ENCODE measurements around the gene PSMG3. TPM values are rescaled to one million over a fixed set of nuclear protein-coding genes. Genes with fewer than 3 reads are reported as not detected.

Gene PSMG3
- polyA plus RNA-seq, 1 experiment = 31.1 TPM

GRCh38 chr7:1593091-1593866 lies 23.4 kb upstream of the PSMG3 start:
- H3K27me3 ChIP-seq (ENCODE audit: control insufficient read depth, insufficient read depth, low read length) = peaks cover 58% of the 10 kb centered on the region
- H3K4me3 ChIP-seq (ENCODE audit: low read depth, low read length) = no peak overlapping the region
- H3K27ac ChIP-seq (ENCODE audit: low read depth, low read length) = no peak overlapping the region
- DNase-seq (ENCODE audit: low read depth, low spot score) = no peak
- H3K9me3 ChIP-seq (ENCODE audit: control insufficient read depth, insufficient read depth, low read length) = peaks cover 14% of the 10 kb centered on the region
- POLR2A ChIA-PET = no interaction called here
- CTCF ChIA-PET = interaction anchor here (0.7 kb wide), 1 partner anchor 71 kb away, joined by 10 read pairs; no protein-coding TSS in a partner anchor
- peak; percentile 48 for TF ChIP-seq CTCF (IDR thresholded peaks at IDR 0.05; ENCODE audit: low read depth, low read length)

DNA sequence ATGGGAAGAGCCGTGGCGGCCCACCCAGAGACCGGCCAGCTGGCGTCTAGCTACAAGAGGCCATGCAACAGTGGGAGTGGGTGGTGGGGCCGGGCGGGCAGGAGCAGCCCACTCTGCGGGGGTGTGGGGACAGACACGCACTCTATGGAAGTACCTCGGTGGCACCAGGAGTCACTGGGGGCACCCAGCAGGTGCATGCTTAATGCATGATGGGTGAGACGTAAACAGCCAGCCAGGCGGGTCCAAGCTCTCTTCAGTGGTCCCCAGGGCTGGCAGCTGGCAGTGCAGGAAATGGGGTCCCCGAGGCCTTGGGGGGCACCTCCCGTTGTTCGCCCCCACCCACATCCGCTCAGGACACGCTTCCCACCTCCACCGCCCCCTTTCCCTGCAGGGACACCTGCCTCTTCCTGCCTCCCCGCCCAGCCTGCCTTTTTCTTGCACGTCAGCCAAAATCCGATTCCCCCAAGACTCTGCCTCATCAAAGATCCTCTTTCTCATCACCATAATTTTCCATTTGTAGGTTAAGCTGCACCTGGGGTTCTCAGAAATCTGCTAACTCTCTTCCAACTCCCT lies 22.6 kb upstream of the PSMG3 start:
- H3K4me3 ChIP-seq (ENCODE audit: low read depth, low read length) = no peak overlapping the region
- TF ChIP-seq CTCF (IDR thresholded peaks at IDR 0.05; ENCODE audit: low read depth, low read length) = no peak
- peaks cover 54% of the 10 kb centered on the region for H3K27me3 ChIP-seq (ENCODE audit: control insufficient read depth, insufficient read depth, low read length)
- ChIA-PET CTCF (interaction anchor here (0.7 kb wide), 1 partner anchor 72 kb away, joined by 10 read pairs; no protein-coding TSS in a partner anchor), POLR2A (no interaction called here)
- H3K9me3 ChIP-seq (ENCODE audit: control insufficient read depth, insufficient read depth, low read length) = peaks cover 15% of the 10 kb centered on the region
- DNase-seq (ENCODE audit: low read depth, low spot score) = no peak
- H3K27ac ChIP-seq (ENCODE audit: low read depth, low read length) = no peak overlapping the region

- ChIA-PET CTCF (no interaction called here), POLR2A (no interaction called here)
- Histone ChIP-seq H3K27ac (ENCODE audit: low read depth, low read length) (no peak overlapping the region), H3K27me3 (ENCODE audit: control insufficient read depth, insufficient read depth, low read length) (peaks cover 55% of the 10 kb centered on the region), H3K4me3 (ENCODE audit: low read depth, low read length) (no peak overlapping the region), H3K9me3 (ENCODE audit: control insufficient read depth, insufficient read depth, low read length) (peaks cover 15% of the 10 kb centered on the region)
- DNase-seq (ENCODE audit: low read depth, low spot score) = no peak
- TF ChIP-seq CTCF (IDR thresholded peaks at IDR 0.05; ENCODE audit: low read depth, low read length) = no peak
Observed at GRCh38 chr7:1591876-1592275, 22.0 kb upstream of the PSMG3 start.

- H3K9me3 ChIP-seq (ENCODE audit: control insufficient read depth, insufficient read depth, low read length) = peaks cover 18% of the 10 kb centered on the region
- peaks cover 55% of the 10 kb centered on the region for H3K27me3 ChIP-seq (ENCODE audit: control insufficient read depth, insufficient read depth, low read length)
- POLR2A ChIA-PET = no interaction called here
- H3K4me3 ChIP-seq (ENCODE audit: low read depth, low read length) = no peak overlapping the region
- CTCF ChIA-PET = no interaction called here
- TF ChIP-seq CTCF (IDR thresholded peaks at IDR 0.05; ENCODE audit: low read depth, low read length) = no peak
- DNase-seq (ENCODE audit: low read depth, low spot score) = no peak
- no peak overlapping the region for H3K27ac ChIP-seq (ENCODE audit: low read depth, low read length)
Observed at GRCh38 chr7:1591396-1591795, 21.6 kb upstream of the PSMG3 start.

GRCh38 chr7:1590887-1591286 lies 21.1 kb upstream of the PSMG3 start:
- CTCF ChIA-PET = interaction anchor here (0.6 to 1.1 kb wide), 2 partner anchors 18 to 757 kb away, joined by 3 read pairs; no protein-coding TSS in a partner anchor
- Histone ChIP-seq H3K27ac (ENCODE audit: low read depth, low read length) (no peak overlapping the region), H3K27me3 (ENCODE audit: control insufficient read depth, insufficient read depth, low read length) (peaks cover 51% of the 10 kb centered on the region), H3K9me3 (ENCODE audit: control insufficient read depth, insufficient read depth, low read length) (peaks cover 21% of the 10 kb centered on the region), H3K4me3 (ENCODE audit: low read depth, low read length) (no peak overlapping the region)
- POLR2A ChIA-PET = no interaction called here
- no peak for TF ChIP-seq CTCF (IDR thresholded peaks at IDR 0.05; ENCODE audit: low read depth, low read length)
- no peak for DNase-seq (ENCODE audit: low read depth, low spot score)

Measured in AG04450 (cell line).